Hippocampal formation (tissue), 2 donors: ENCODE data around the gene MBOAT7.
"Not testable (repeated sequence)": the region's sequence is repeated elsewhere in the genome, so short reads cannot be mapped to it uniquely, and the experiment has no call there.

Experiments used
- DNase-seq, 2 donors: peaks; one replicate each; lab custom pipeline; 2025; lab: John Stamatoyannopoulos, UW

MBOAT7 gene

DNA sequence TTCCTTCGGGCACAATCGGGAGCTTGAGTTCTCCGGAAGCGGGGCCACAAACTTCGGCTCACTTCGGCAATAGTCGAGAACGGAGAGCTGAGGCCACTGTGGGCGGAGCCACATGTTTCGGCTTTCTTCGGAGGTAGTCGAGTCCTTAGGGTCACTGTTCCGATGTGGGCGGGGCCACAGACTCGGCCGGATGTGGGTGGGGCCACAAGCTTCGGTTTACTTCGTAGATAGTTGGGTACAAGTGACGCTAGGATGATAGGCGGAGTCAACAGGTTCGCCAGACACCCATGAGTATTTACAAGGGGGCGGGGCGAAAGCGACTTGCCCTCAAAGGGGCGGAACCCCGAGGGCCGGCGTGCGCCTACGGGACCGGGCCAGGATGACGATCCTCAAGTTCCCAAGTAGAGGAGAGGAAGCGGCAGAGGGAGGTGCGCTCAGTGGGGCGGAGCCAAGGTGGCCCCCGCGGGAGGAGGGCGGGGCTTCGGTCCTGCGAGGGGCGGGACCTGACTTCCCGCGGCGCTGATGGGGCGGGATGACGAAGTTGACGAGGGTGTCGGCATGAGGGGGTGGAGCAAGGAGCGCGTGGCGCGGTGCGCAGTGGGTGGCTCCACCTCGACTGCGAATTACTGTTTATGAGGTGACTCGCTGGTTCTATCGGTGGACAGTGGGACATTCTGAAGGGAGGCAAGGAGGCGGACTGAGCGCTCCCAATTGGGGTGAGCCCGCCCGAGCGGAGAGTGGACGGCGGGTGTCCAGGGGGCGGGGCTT is 539 bp upstream of the MBOAT7 start:
- DNase-seq, result peak; percentile 99 to 100

DNA sequence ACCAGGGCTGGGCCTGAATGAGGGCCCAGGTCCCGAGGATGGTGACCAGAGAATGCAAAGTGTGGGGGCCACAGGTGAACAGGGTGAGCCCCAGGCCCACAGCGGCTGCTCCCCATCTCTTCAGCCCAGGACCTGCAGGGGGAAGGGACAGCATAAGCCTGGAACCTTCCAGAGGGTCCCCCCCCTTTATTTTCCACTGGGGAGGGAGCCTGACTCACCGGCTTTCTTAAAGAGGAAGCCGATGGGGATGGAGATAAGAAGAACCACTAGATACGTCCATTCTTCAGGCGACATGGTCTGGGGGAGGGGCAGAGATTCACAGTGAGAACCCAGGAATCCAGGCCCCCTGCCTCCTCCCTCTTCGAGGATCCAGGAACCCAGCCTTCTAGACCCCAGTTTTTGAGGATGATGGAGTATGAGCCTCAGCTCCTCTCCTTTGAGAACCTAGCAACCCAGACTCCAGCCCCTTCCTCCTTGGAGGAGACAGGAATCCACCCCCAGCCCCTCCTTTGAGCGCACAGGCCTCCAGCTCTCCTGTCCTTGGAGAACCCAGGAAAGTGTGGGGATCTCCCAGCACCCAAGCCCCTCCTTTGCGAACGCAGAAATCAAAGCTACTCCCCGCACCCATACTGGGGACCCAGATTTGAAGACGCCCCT is 1.0 kb downstream of the MBOAT7 start:
- no peak for DNase-seq

DNA sequence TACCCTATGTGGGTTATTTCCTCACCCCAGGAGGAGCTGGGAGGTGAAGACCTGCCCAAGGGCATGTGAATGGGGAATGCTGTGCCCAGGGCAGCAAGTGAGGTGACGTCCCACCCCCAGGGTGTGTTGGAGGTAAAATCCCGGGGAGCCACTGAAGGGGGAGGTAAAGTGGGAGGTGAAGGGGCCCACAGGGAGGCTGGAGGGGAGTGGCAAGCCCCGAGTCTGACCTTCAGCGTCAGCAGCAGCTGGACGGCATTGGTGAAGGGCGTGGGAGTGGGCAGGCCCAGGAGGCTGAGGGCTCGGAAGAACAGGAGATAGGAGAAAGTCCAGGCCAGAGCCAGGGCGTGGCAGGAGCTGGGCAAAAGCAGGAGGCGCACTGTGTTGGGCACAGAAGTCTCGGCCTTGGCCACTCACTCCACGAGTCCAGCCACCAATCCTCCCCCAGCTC is 2.4 kb downstream of the MBOAT7 start:
- DNase-seq, result no peak

DNA sequence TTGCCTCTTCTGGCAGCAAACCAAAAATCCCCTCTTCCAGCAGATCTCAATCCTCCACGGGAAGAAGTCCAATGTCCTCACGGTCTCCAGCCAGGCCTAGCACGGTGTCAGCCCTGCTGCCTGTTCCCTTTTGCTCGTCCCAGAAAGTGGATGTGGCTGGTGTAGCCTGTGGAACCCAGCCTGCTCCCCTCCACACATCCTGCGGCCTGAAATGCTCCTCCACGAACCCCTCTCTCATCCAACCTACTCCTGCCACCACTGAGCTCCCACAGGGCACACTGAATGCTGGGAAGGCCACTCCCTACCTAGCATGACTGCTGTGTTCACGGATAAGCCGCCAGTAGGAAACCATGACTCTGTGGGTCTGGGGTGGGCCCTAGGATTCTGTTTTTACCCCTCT is 3.0 kb downstream of the MBOAT7 start:
- DNase-seq, result no peak

DNA sequence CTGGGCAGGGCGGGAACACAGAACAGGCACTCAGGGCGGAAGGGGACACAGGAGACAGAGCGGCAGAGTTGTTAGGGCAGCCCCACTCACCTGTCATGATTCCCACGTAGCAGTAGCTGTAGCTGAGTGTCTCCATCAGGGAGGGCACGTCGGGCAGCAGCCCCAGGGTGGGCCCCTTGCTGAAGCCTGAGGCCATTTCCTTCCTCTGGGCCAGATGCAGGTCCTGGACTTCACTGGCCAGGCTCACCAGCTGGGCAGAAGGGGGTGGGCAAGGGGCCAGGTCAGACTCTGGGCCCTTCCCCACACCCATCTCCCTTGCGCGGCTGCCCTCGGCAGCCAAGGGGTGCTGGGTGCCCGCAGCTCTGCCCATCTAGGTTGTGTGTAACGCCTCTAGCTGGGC is 5.9 kb downstream of the MBOAT7 start:
- no peak for DNase-seq

DNA sequence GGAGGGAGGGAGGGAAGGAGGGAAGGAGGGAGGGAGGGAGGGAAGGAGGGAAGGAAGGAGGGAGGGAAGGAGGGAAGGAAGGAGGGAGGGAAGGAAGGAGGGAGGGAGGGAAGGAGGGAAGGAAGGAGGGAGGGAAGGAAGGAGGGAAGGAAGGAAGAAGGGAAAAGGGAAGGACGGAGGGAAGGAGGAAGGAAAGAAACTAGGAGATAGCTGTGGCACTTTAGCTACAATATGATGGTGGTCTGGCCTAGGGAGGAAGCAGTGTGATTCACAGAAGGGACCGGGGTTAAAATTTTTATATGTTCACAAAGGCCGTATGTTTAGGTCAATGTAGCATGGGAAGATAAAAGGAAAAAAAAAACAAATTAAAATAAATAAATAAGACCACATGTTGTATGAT is 7.5 kb downstream of the MBOAT7 start:
- DNase-seq, result not testable (repeated sequence)

DNA sequence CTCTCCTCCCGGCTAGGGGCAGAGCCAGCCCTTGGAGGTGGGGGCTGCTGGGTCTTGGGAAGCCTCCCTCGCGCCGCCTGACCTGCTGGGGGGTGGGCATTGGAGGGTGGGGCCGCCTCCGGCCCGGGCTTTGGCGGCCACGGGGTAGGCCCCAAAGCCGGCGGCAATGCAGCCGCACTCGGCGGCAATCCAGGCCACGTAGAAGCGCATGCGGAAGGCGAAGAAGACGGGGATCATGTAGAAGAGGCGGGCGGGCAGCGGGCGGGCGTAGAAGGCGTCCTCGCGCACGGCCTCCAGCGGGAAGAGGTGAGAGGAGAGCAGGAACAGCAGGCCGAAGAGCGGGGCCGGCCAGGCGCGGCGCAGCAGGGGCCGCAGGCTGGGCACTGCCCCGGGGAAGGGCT is 8.7 kb downstream of the MBOAT7 start:
- no peak for DNase-seq

DNA sequence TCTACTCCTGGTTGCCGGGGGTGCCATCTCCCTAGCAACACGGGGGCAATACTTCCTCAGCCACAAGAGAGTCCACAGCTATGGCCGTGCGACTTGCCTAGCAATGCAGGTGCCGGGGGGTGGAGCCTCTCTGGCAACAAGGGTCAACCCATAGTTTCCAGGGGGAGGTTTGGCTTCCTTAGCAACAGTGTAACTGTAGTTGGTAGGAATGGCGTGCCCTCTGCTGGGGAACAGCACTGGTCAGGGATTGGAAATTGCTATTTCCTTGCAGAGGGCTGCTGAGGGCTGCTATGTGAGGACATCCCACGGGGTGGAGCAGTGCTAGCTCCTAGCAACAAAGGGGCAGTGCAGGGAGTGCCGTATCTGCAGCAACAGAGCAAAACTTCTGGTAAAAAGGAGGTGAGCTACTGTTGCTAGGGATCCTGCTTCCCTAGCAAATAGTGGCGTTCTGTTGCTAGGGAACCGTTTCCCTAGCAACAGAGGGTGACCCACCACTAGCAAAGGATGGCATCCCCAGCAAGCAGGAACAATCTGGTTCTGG is 9.4 kb downstream of the MBOAT7 start:
- DNase-seq, result peak; percentile 26 to 70

DNA sequence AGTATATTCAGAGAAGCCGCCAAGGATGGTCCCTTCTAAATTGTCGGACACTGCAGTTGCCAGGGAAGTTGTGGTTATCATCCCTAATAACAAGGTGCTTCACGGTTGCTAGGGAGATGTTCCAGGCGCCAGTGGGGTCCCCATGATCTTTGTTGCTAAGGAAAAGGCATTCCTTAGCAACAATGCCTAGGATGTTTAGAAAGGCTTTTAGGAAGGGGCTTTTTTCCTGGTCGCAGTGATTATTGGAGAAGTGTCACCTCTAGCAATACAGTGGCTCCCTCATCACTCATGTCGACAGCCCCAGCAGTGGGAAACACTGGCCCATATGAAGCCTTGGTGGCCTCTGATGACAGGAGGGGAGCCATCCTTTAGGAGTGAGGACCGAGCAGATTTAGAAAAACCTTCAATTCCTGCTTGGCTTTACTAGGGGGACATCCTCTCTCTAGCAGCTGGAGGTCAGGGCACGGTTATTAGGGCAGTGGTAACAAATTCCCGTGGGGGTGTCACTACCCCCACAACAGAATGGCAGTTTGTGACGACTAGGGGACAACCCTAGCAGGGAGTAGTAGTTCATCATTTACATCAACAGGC is 10.0 kb downstream of the MBOAT7 start:
- no peak for DNase-seq

DNA sequence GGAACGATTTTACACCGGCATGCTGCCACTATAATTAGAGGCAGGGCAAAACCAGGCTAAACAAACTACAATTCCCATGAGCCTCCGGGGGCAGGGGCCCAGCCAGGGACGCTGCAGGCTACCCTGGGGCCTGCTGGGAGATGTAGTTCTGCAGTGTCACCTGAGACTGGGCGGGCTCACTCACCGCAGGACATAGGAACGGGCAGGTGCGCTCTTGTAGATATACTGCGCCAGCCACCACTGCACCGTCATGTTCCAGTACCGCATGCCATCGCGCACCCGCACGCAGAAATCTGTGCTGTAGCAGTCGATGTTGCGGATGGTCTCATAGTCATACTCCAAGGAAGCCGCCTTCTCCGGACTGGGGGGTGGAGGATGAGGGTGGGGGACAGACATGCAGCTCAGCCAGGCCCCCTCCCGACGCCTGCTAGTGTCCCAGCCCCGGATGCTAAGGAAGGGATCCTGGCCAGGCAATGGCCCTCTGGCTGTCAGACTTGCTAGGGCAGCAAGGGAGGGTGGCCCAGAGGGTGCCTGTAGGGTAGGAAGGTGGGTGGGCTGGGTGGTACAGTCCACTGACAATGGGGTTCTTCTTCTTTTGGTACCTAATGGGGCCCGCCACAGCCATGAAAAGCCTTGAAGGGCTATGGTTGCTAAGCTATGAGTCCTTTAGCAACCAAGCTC is 10.7 kb downstream of the MBOAT7 start:
- no peak for DNase-seq

DNA sequence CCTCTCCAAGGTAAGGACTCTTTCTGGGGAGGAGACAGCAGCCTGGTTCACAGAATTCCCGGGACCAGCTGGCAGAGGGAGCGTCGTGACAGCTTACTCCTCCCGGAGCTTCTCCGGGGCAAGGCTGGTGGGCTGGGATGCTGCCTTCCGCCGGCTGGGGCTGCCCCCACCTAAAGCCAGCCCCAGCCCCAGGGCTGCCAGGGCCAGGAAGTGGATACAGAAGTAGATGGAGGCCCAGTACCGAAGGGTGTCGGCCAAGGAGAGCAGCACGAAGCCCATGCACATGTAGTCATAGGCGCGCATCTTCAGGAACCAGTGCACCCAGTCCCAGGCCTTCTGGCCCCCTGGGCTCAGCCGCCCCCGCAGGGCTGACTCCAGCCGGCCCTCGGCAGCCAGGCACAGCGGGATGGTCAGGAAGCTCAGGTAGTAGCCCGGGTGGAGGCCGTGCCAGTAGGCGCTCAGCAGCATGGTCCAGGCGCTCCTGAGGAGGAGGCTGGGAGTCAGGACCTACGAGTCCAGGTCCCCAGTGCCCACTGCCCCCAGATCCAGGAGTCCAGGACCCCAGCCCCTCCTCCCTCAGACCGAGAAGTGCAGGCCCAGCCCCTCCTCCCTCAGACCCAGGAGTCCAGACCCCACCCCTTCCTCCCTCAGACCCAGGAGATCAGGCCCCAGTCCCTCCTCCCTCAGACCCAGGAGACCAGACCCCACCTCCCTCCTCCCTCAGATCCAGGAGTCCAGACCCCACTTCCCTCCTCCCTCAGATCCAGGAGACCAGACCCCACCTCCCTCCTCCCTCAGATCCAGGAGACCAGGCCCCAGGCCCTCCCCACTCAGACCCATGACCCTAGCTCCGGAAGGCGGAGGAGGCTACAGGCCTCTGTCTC is 15.2 kb downstream of the MBOAT7 start:
- DNase-seq, result no peak

DNA sequence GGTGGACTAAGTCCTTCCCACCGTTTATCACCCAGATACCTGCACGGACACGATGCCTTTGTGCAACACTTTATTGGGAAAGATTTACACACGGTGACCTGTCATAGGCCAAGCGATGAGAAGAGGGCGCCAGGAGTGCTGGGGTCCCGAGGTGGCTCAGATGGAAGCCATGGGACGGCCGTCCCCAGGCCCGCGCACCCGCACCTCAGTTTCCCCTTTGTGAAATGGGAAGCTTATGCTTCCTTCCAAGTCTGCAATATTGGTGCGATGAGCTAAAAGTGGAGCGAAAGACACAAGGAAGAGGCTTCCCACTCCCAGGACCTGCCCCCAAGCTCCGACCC is 16.1 kb downstream of the MBOAT7 start:
- no peak for DNase-seq

DNA sequence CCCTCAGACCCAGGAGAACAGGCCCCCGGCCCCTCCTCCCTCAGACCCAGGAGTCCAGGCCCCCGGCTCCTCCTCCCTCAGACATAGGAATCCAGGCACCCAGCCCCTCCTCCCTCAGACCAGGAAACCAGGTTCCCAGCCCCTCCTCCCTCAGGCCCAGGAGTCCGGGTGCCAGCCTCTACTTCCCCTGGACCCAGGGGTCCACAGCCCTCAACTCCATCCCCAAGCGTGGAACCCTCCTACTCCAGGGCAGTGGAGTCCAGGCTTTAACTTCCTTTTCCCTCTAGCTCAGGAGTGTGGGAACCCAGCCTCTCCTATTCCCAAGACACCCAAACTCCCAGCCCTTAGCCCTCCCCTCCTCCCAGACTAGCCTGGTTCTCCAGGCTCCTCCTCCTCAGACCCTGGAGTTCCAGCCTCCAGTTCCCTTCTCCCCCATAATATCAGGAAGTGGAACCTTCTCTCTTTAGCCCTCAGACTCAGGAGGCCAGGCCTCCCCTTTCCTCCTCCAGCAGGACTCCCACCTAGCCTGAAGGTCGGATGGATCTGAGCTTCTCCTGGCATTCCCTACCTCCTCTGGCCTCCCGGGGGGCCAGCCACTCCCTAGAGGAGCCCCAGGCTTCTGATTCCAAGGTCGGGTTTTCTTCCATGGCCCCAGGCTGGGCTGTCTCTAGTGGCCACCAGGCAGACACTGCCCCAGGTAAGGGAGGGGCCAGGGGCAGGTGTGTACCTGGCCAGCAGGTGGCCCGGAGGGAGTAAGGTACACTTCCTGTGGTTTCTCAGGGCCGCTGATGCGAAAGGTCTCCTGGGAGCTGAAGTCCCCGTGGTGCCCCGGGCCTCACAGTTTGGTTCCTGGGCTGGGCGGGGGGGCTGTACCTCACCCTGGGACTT is 16.7 kb downstream of the MBOAT7 start, which contains the start of gene TMC4:
TSS of gene TMC4 (minus strand) at position 690 of the 888 bp plus-strand sequence. CDS start at position 647, 43 bp downstream.
- no peak for DNase-seq

DNA sequence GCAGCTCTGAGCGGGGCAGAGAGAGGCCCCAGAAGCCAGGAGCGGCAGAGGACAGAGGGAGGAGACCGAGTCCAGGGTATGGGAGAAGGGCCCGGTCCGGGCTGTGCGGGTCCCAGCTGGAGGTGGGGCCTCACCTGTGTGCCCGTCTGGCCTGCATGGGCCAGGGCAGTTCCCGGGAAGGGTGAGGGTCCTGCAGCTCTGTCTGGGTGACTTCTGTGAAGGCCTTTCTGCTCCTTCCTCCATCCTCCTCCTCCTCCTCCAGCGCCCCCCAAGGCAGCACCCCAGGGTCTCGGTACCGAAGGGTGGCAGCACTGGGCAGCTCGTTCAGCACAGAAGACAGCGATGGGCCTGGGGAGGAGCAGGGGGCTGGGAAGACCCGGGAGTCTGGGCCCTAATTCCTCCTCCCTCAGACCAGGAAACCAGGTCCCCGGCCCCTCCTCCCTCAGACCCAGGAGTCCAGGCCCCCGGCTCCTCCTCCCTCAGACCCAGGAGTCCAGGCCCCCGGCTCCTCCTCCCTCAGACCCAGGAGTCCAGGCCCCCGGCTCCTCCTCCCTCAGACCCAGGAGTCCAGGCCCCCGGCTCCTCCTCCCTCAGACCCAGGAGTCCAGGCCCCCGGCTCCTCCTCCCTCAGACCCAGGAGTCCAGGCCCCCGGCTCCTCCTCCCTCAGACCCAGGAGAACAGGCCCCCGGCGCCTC is 17.5 kb downstream of the MBOAT7 start:
- DNase-seq, result not testable (repeated sequence)

DNA sequence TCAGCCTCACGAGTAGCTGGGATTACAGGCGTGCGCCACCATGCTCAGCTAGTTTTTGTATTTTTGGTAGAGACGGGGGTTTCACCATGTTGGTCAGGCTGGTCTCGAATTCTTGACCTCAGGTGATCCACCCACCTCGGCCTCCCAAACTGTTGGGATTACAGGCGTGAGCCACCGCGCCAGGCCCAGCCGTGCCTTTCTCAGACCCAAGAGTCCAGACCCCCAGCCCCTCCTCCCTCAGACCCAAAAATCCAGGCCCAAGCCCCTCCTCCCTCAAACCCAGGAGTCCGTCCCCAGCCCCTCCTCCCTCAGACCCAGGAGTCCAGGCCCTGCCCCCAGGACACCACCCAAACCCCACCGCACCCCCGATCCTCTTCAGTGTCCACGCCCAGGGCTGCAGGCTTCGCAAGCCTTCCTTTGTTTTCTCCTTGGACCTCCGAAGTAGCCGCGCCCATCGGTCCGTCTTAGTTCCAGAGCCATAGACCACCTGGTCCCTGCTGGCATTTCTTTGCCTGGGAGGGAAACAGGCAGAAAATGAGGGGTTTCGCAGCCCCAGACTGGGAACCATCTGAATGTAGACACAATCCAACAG is 20.1 kb downstream of the MBOAT7 start:
- no peak for DNase-seq

DNA sequence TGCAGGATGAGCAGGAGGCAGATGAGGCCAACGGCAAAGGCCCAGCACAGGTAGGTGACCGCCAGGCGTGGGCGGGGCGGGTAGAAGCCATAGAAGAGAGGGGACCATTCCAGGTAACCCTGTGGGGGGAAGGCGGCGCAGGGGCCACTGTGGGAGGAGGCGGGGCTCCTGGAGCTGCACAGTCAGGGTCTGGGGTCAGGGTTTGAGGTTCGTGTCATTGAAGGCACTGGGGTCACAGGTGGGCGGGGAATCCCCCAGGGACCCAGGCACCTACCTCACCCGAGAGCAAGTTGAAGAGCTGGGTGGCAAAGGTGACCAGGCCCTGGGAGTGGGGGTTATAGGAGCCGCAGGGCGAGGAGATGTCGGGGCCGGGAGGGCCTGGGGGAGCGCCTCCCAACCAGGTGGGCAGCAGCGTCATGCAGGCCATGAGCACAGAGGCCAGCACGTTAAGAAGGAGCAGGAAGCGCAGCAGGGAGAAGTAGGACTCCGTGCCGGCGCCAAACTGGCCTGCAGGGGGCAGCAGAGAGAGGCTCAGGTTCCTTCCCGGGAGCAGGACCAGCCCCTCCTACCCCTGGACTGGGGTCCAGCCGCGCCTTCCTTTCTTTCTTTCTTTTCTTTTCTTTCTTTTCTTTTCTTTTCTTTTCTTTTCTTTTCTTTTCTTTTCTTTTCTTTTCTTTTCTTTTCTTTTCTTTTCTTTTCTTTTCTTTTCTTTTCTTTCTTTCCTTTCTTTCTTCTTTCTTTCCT is 21.0 kb downstream of the MBOAT7 start:
- DNase-seq, result peak; percentile 51 to 82

DNA sequence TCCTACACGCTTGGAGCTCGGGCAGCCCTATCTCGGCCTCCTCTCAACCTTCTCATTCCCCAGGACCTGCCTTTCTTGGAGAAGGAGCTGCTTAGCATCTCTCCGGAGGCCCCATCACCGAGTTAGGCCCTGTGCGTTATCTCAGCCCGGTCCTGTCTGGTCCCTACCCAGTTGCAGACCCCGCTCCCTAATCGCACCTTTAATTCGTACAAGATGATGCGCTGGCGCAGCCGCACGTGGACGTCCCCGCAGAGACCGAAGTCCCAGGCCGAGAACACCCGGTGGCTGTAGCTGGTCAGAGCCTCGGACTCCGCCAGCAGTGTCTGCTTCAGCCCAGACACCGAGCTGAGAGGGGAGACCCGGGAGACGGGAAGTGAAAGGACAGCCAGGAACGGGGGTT is 24.2 kb downstream of the MBOAT7 start:
- no peak for DNase-seq

DNA sequence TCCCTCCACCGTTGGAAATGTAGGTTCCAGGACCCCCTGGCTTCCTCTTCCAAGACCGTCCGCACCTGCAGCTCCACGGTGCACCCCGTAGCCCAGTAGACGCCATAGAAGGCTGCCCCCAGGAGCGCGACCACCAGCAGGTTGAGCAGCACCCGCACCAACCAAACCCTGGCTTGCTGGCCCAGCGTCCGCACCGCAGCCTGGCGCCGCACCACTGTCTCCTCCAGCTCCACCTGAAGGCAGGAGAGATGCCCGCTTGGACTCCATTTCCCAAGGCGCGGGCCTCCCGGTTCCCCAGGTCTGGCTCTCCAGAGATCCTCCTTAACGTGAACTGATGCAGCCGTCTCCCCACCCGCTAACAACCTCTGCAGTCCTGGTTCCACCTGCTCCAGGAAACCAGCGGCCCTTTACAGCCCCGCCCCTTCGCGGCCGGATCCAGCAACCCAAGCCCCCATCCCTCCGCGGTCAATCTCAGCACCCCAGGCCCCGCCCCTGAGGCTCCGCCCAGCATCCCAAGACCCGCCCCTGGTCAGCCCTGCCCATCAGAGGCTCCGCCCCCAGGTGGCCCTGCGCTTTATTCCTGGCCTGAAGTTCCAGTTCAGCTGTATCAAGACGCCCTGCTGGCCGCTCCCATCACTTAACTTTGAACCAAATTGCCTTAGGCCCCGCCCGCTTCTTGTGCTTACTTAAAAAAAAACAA is 24.9 kb downstream of the MBOAT7 start:
- DNase-seq, result peak in 1 of 2 donors; percentile 18
